Hepatocyte (in vitro differentiated cells): ENCODE data around the gene SETBP1. TPM values are rescaled to one million over a fixed set of nuclear protein-coding genes. Genes with fewer than 3 reads are reported as not detected.

Experiments
- DNase-seq: peaks from one replicate; pipeline ENCODE4 v3.0.0-alpha.2; 2016; ENCODE audit warnings: low spot score
- H2AFZ ChIP-seq: fragments of 200-600 bp; sonication (generic); 2 replicates; pipeline ENCODE4 v1.6.0; 2016; ENCODE audit warnings: antibody characterized with exemption, mild to moderate bottlenecking
- H3K27ac ChIP-seq: fragments of 200-600 bp; sonication (generic); 2 replicates; pipeline ENCODE4 v1.5.1; 2016; ENCODE audit warnings: mild to moderate bottlenecking
- H3K27me3 ChIP-seq: fragments of 200-600 bp; sonication (generic); 2 replicates; pipeline ENCODE4 v1.6.1; 2016
- H3K36me3 ChIP-seq: fragments of 200-600 bp; sonication (generic); replicated peaks from 2 replicates; pipeline ENCODE4 v1.5.1; 2016; ENCODE audit warnings: low read depth; ENCODE audit not compliant: insufficient read depth
- H3K4me1 ChIP-seq: fragments of 200-600 bp; sonication (generic); 2 replicates; pipeline ENCODE4 v1.5.1; 2016; ENCODE audit warnings: mild to moderate bottlenecking, moderate library complexity; ENCODE audit not compliant: insufficient read depth
- H3K4me2 ChIP-seq: fragments of 200-600 bp; sonication (generic); 2 replicates; pipeline ENCODE4 v1.6.0; 2016
- H3K4me3 ChIP-seq: fragments of 200-600 bp; sonication (generic); 2 replicates; pipeline ENCODE4 v1.5.1; 2016; ENCODE audit warnings: mild to moderate bottlenecking
- H3K79me2 ChIP-seq: fragments of 200-600 bp; sonication (generic); 2 replicates; pipeline ENCODE4 v1.6.0; 2017; ENCODE audit warnings: mild to moderate bottlenecking
- H3K9me2 ChIP-seq: fragments of 200-600 bp; sonication (generic); replicated peaks from 2 replicates; pipeline ENCODE4 v1.6.0; 2017; ENCODE audit warnings: mild to moderate bottlenecking; ENCODE audit not compliant: insufficient read depth
- H3K9me3 ChIP-seq: fragments of 200-600 bp; sonication (generic); 2 replicates; pipeline ENCODE4 v1.5.1; 2016; ENCODE audit warnings: low read depth, mild to moderate bottlenecking
- H4K20me1 ChIP-seq: fragments of 200-600 bp; sonication (generic); 2 replicates; pipeline ENCODE4 v1.6.0; 2016; ENCODE audit warnings: mild to moderate bottlenecking; ENCODE audit not compliant: insufficient read depth, poor library complexity, severe bottlenecking
- EZH2 ChIP-seq: fragments of 200-600 bp; sonication (generic); IDR thresholded peaks from 2 replicates; pipeline ENCODE4 v1.6.1; 2016; ENCODE audit warnings: antibody characterized with exemption, mild to moderate bottlenecking, borderline replicate concordance
- EZH2phosphoT487 ChIP-seq: fragments of 200-600 bp; sonication (generic); IDR thresholded peaks from one replicate; pipeline ENCODE4 v1.6.1; 2018; ENCODE audit warnings: antibody characterized with exemption, mild to moderate bottlenecking, low read depth, moderate library complexity; ENCODE audit not compliant: unreplicated experiment, severe bottlenecking
- WGBS: methylation state at CpG from one replicate; pipeline ENCODE4 v1.1.6; 2016; ENCODE audit warnings: low lambda C conversion rate; ENCODE audit errors: missing lambda C conversion rate; 5-methylcytosine and 5-hydroxymethylcytosine counted together
- polyA plus RNA-seq: library from polyadenylated mRNA; unstranded; fragments of >200 nt; fragmentation: Nextera tagmentation; extraction: Ambion mirVana; gene quantifications from 2 replicates; pipeline ENCODE4 v1.2.1, GENCODE V29; 2016
- total RNA-seq: library from RNA; depleted of rRNA; stranded (reverse); fragments of >200 nt; gene quantifications from 2 replicates; pipeline ENCODE4 v1.2.3, GENCODE V29; 2014
- TF ChIP-seq, protein P1 (sequence below): fragments of 200-600 bp; sonication (generic); IDR thresholded peaks from 2 replicates; pipeline ENCODE4 v1.5.1; 2016; ENCODE audit warnings: antibody characterized with exemption, mild to moderate bottlenecking; ENCODE audit not compliant: poor library complexity

The SETBP1 gene
- total and polyA plus RNA-seq, 2 experiments from 2014 or later, result 10.3 to 21.1 TPM

DNA sequence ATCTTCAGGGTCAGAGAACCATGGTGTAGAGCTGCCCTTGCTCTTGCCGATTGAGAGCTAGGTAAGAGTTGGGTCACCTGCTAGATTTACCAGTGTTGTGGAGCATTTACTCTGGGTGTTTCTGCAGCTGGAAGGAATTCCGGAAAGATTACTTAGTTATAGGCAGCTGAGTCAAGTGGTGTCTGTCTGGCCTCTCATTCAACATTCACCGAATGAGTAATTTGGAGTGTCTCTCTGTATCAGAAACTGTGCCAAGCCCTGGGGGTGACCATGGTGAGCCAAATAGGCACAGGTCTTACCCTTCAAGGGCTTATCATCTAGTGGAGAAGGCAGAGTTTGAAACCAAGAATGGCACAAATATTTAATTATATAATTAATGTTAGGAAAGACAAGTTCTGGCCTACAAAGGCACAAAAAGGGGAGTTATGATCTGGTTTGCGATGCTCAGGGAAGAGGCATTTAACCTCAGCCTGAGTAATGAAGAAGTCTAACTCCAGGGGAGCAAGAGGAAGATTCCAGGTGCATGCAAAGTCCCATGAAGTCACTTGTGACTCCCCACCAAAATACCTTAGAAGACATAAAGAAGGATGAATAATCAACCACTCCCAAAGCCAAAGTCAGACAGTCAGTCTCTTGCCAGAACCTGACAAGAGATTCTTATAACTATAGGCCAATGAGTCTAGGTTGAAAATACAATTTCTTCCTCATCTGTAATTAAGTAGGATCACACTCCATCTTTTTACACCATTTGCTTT, 12.5 kb downstream of the SETBP1 start:
- Histone ChIP-seq H3K36me3 (no peaks in the 10 kb centered on the region), H4K20me1 (peaks cover 7% of the 10 kb centered on the region), H3K9me2 (no peaks in the 10 kb centered on the region), H3K9me3 (no peaks in the 10 kb centered on the region), H3K4me3 (no peak overlapping the region), H3K79me2 (peaks cover 97% of the 10 kb centered on the region), H2AFZ (no peak overlapping the region), H3K27me3 (no peaks in the 10 kb centered on the region), H3K4me1 (peaks cover 25% of the 10 kb centered on the region), H3K27ac (no peak overlapping the region), H3K4me2 (no peak overlapping the region)
- TF ChIP-seq, protein P1, sequence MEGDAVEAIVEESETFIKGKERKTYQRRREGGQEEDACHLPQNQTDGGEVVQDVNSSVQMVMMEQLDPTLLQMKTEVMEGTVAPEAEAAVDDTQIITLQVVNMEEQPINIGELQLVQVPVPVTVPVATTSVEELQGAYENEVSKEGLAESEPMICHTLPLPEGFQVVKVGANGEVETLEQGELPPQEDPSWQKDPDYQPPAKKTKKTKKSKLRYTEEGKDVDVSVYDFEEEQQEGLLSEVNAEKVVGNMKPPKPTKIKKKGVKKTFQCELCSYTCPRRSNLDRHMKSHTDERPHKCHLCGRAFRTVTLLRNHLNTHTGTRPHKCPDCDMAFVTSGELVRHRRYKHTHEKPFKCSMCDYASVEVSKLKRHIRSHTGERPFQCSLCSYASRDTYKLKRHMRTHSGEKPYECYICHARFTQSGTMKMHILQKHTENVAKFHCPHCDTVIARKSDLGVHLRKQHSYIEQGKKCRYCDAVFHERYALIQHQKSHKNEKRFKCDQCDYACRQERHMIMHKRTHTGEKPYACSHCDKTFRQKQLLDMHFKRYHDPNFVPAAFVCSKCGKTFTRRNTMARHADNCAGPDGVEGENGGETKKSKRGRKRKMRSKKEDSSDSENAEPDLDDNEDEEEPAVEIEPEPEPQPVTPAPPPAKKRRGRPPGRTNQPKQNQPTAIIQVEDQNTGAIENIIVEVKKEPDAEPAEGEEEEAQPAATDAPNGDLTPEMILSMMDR, result no peak
- DNase-seq, result no peak
- WGBS, result 90% methylated on average over 4 of the region's 4 CpGs

- no peaks in the 10 kb centered on the region for H3K9me2 ChIP-seq
- no peaks in the 10 kb centered on the region for H3K36me3 ChIP-seq
- no peaks in the 10 kb centered on the region for H3K9me3 ChIP-seq
- TF ChIP-seq, protein P1, result no peak
- TF ChIP-seq EZH2, result no peak
- H3K79me2 ChIP-seq, result peaks cover 93% of the 10 kb centered on the region
- H3K27ac ChIP-seq, result no peak overlapping the region
- H2AFZ ChIP-seq, result no peak overlapping the region
- no peak overlapping the region for H3K4me2 ChIP-seq
- H3K27me3 ChIP-seq, result no peaks in the 10 kb centered on the region
- H3K4me1 ChIP-seq, result peaks cover 25% of the 10 kb centered on the region
- 43% methylated on average over 4 of the region's 4 CpGs for WGBS
- H4K20me1 ChIP-seq, result peaks cover 11% of the 10 kb centered on the region
- DNase-seq, result no peak
- H3K4me3 ChIP-seq, result no peak overlapping the region
Observed at GRCh38 chr18:44695503-44695902, 14.8 kb downstream of the SETBP1 start.

GRCh38 chr18:44696892-44697291, 16.2 kb downstream of the SETBP1 start:
- no peaks in the 10 kb centered on the region for H3K9me3 ChIP-seq
- no peaks in the 10 kb centered on the region for H3K36me3 ChIP-seq
- H3K79me2 ChIP-seq, result peaks cover 89% of the 10 kb centered on the region
- TF ChIP-seq, protein P1, result no peak
- TF ChIP-seq EZH2, result no peak
- 26% methylated on average over 9 of the region's 9 CpGs for WGBS
- no peaks in the 10 kb centered on the region for H3K27me3 ChIP-seq
- H3K4me2 ChIP-seq, result peak overlapping the region; percentile 66
- H3K4me3 ChIP-seq, result no peak overlapping the region
- no peak overlapping the region for H2AFZ ChIP-seq
- no peaks in the 10 kb centered on the region for H3K9me2 ChIP-seq
- peak overlapping the region; percentile 18 for H3K27ac ChIP-seq
- peaks cover 11% of the 10 kb centered on the region for H4K20me1 ChIP-seq
- H3K4me1 ChIP-seq, result peaks cover 22% of the 10 kb centered on the region
- peak; percentile 40 for DNase-seq

- H3K27ac ChIP-seq, result peak overlapping the region; percentile 18
- WGBS, result 57% methylated on average over 2 of the region's 2 CpGs
- H3K4me1 ChIP-seq, result peaks cover 22% of the 10 kb centered on the region
- H3K9me3 ChIP-seq, result no peaks in the 10 kb centered on the region
- H3K4me3 ChIP-seq, result no peak overlapping the region
- H3K79me2 ChIP-seq, result peaks cover 89% of the 10 kb centered on the region
- DNase-seq, result no peak
- H3K9me2 ChIP-seq, result no peaks in the 10 kb centered on the region
- H4K20me1 ChIP-seq, result peaks cover 11% of the 10 kb centered on the region
- no peak overlapping the region for H2AFZ ChIP-seq
- no peaks in the 10 kb centered on the region for H3K36me3 ChIP-seq
- peak overlapping the region; percentile 66 for H3K4me2 ChIP-seq
- no peaks in the 10 kb centered on the region for H3K27me3 ChIP-seq
- TF ChIP-seq, protein P1, result no peak
- TF ChIP-seq EZH2 (no peak), EZH2phosphoT487 (no peak)
Observed at GRCh38 chr18:44697315-44697714, 16.6 kb downstream of the SETBP1 start.
